DMS 273 treated with DMSO at 0.1 percent for 48 hours (cell line): Measurements from ENCODE around the gene PIP5K1C.

Source experiments
- DNase-seq: peaks from one replicate; lab custom pipeline; 2025; lab: John Stamatoyannopoulos, UW

PIP5K1C gene

GRCh38 chr19:3626473-3627350 lies 73.6 kb downstream of the PIP5K1C start, which contains the start of gene CACTIN:
Gene CACTIN (minus strand): TSS chr19:3626790. CDS start chr19:3626762, 28 bp downstream.
- peak; percentile 93 for DNase-seq

- no peak for DNase-seq
Measured at GRCh38 chr19:3625996-3626472, 74.2 kb downstream of the PIP5K1C start.

GRCh38 chr19:3623716-3624115 lies 76.6 kb downstream of the PIP5K1C start:
- DNase-seq = no peak

- DNase-seq = no peak
Measured at GRCh38 chr19:3622224-3622623, 78.0 kb downstream of the PIP5K1C start.

- DNase-seq = no peak
Measured at GRCh38 chr19:3621689-3622088, 78.6 kb downstream of the PIP5K1C start.

GRCh38 chr19:3620817-3621547 lies 79.3 kb downstream of the PIP5K1C start:
- DNase-seq = no peak

- DNase-seq = no peak
Measured at GRCh38 chr19:3620145-3620816, 80.0 kb downstream of the PIP5K1C start.

GRCh38 chr19:3619631-3620012 lies 80.6 kb downstream of the PIP5K1C start:
- no peak for DNase-seq

- DNase-seq = no peak
Measured at GRCh38 chr19:3618811-3619630, 81.2 kb downstream of the PIP5K1C start.

GRCh38 chr19:3618144-3618810 lies 82.0 kb downstream of the PIP5K1C start:
- no peak for DNase-seq

- no peak for DNase-seq
Measured at GRCh38 chr19:3617463-3617862, 82.8 kb downstream of the PIP5K1C start.

GRCh38 chr19:3615524-3616135 lies 84.6 kb downstream of the PIP5K1C start:
- DNase-seq = no peak

GRCh38 chr19:3614858-3615505 lies 85.3 kb downstream of the PIP5K1C start:
- no peak for DNase-seq

- no peak for DNase-seq
Measured at GRCh38 chr19:3613818-3614661, 86.2 kb downstream of the PIP5K1C start.

GRCh38 chr19:3612901-3613741 lies 87.1 kb downstream of the PIP5K1C start:
- no peak for DNase-seq

GRCh38 chr19:3612330-3612729 lies 87.9 kb downstream of the PIP5K1C start:
- DNase-seq = no peak

GRCh38 chr19:3611841-3612240 lies 88.4 kb downstream of the PIP5K1C start:
- DNase-seq = no peak
